ENCODE measurements around the gene TECPR2.

Gene TECPR2

GRCh38 chr14:102434647-102435175, 72.0 kb downstream of the TECPR2 start:
- no peak for DNase-seq

DNA sequence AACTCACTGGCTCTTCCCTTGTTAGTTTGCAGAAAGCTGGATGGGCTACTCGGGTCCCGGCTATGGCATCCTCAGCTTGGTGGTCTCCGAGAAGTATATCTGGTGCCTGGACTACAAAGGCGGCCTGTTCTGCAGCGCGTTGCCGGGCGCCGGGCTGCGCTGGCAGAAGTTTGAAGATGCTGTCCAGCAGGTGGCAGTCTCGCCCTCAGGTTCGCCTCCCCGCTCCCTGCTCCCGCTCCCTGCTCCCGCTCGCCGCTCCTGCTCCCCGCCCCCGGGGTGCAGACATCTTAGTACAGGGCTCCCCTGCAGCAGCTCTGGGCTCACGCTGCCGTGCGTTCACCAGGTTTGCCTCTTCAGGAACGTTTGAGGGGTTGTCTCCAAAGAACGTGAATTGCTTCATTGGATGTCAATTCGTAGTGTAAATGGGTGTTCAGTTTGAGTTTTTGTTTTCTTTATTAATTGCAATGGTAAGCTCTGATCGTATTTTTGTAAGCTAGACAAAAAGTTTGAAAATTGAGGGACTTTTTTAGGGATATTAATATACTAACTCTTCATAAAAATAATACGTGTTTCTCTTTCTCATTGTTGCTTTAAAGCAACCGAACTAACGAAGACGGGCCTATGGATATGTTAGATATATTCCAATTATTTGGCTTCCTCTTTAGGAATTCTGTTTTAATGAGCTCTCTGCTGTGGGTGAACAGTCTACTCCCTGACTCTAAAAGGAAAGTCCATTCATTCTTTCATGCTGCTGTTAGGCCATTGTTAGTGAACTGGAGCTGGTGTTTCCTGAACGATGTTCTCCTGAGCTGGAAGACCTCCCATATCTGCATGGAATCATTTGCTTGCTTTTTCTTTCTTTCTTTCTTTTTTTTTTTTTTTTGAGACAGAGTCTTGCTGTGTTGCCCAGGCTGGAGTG, 75.5 kb downstream of the TECPR2 start:
- DNase-seq = no peak

DNA sequence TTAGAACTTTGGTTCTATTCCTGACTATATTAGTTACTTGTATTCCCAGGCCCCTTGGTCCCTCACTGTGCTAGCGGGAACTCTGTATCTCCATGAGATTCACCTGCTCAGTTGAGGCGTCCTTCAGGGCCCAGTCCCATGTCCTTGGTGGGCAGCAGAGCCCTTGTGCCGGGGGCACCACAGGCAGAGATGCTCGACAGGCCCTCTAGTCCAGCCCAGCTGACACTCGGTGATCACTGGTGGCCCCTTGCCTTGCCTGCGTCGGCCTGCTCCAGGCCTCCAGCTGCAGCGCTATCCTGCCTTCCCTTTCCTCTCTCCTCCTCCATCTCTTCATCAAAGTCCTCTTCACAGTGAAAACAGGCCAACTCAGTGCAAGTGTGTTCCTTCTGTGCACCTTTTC, 76.8 kb downstream of the TECPR2 start:
- no peak for DNase-seq

DNA sequence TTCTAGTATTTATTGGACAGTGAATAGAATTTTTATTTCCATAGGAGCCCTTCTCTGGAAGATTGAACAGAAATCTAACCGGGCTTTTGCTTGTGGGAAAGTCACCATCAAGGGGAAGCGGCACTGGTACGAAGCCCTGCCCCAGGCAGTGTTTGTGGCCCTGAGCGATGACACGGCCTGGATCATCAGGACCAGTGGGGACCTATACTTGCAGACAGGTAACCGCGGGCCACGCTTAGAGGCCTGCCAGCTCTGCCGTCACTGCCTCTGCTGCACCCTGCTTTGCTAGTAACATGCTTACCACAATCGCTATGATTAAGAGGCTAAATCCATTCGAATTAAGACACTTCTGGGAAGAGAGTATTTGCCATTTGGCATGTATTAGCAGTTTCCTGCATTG, 77.7 kb downstream of the TECPR2 start:
- no peak for DNase-seq

DNA sequence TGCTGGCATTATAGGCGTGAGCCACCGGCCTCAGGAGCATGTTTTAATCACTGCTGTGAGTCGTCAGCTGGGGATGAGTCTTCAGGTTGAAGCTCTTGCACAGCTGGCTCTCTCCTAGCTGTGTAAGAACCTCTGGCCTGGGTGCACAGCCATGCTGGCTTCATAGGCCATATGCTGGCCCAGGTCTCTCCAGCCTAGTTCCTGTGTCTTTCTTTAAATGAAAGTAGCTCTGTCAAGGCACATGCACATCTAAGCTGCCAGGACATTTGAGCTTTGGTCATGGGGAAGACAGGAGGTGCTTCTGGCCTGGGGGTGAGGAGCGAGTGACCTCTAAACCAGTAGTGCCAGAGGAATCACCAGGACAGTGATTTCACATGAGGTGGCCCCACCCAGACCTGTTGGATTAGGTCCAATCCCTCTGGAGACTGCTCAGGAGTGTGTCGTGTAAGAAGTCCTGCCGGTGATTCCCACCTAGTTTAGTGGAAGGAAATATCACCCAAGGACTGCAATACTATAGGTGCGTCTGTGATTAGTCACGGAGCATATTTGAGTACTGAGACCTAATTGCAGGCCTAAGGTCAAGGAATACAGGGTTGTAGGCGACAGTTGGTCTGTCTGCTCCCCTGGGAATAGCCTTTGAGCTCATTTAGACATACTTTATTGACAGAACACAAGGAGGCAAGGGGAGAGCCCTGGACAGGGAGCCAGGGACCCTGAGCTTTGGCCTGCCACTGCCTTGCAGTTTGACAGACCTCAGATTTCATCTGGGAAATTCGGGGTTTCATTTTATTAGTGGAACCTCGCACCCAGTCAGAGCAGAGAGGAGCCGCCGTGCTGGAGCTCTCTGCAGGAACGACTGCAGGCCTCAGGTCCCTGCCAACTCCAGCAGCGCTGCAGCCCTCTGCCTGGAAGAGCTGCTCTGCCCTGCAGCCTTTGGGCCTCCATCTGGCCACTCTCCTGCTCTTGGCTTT, 79.8 kb downstream of the TECPR2 start:
- DNase-seq = no peak

- DNase-seq = no peak
Observed at GRCh38 chr14:102445066-102445465, 82.3 kb downstream of the TECPR2 start.

DNA sequence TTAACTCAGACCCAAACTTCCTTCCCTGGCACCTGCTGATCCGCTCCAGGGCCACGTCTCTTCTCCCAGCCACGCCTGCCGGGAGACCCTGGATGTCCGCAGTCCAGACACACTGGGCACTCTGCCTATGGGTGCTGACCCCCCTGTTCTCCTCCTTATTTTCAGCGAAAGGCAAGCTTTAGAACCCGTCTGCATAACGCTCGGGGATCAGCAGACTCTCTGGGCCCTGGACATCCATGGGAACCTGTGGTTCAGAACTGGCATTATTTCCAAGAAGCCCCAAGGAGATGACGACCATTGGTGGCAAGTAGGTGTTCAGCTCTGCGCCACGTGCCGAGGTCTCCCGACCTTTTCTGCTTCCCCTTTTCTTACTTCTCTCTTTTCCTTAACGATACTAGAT, 82.9 kb downstream of the TECPR2 start:
- DNase-seq = no peak

DNA sequence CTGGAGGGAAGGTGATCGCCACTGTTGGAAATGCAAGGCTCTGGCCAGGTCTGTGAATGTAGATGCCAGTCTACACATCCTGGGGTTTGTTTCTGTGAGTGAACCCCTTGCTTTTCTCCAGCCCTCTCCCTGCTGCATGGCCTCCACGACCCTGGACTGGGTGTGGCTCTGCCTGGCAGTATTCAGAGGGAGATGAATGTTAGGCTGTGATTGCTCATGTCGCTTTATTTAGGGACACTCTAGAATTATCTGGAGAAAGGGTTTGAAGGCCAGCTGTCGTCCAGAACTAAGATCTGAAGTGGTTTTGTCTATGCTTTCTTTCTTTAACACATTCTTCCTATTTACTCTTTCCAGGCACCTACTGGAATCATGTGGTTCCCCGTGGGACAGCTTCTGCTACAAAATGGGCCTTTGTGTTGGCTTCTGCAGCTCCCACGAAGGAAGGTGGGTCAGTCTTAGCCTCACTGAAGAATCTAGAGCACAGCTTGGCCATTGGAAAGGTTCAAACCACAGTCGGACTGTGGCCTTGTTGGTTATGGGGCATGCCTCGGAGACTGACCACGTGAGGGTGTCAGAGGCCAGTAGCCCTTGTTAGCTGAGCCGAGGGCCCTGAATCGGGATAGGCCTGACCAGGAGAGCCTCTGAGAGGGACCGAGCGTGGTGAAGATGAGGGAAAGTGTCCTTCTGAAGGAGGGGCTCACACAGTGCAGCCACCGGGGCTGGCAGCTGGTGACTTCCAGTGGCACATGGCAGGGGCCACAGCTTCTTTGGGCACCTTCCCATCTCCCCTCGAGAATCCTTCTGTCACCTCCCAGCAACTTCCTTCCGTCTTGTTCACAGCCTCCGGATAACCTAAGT, 87.7 kb downstream of the TECPR2 start:
- no peak for DNase-seq

GRCh38 chr14:102451064-102451352, 88.3 kb downstream of the TECPR2 start:
- no peak for DNase-seq

DNA sequence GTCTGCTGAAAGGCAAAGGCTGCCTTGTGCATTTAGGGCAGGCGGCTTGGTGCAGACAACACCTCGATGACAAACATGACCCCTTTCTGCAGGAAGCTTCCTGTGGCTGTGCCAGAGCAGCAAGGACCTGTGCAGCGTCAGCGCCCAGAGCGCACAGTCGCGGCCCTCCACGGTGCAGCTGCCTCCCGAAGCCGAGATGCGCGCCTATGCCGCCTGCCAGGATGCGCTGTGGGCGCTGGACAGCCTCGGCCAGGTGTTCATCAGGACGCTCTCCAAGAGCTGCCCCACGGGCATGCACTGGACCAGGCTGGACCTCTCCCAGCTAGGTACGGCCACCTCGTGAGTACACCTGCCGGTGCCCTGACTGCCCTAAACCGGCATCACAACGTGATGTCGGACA, 89.6 kb downstream of the TECPR2 start:
- DNase-seq = no peak

GRCh38 chr14:102454711-102455110, 92.0 kb downstream of the TECPR2 start:
- no peak for DNase-seq

DNA sequence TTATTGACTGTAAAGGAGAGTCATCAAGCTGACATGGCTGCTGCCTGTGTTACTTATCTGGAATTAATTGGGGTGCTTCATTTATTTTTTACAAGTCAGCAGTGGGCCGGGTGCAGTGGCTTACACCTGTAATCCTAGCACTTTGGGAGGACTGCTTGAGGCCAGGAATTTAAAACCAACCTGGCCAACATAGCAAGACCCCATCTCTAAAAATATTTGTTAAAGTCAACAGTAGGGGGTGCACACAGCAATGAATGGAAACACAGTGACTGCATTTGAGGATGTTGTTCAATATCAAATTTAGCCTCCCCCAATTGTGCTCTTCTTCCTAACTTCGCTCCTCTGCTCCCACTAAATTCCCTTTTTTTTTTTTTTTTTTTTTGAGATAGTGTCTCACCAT, 94.8 kb downstream of the TECPR2 start:
- DNase-seq = no peak

DNA sequence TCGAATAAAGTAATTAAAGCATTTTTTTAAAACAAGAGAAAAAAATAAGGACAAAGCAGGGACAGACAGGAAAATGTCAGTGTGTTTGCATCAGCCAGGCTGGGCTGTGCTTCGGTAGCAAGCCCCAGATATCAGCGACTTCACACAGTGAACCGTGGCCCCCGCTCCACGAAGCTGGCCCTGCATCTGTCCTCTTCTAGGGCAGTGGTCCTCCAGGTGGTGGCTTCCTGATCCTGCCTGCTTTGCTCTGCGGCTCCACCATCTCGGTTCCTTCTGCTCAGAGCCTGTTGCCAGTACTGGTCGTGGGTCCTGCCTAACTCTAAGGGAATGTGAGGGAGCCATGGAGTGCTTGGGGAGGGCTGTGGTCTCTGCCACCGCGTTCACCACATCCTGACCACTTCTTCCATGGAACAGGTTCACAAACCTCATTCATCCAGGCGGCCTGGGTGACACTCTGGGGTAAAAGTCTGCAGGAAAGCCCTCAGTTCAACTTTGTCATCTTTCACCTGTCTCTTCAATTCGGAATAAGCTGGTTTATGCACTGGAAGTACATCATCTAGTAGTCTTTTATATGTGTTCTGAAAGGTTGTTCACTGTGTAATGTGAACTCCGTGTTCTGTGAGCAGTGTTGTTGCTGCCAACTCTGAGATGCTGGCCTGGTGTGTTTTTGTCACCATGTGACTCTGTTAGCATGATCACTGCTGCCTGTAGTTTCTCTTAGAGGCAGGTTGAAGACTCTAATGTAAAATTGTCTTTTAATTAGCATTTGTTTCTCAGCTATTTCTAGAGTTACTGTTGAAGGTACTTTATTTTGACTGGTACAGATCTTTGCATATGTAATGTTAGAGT, 99.0 kb downstream of the TECPR2 start:
- no peak for DNase-seq

DNA sequence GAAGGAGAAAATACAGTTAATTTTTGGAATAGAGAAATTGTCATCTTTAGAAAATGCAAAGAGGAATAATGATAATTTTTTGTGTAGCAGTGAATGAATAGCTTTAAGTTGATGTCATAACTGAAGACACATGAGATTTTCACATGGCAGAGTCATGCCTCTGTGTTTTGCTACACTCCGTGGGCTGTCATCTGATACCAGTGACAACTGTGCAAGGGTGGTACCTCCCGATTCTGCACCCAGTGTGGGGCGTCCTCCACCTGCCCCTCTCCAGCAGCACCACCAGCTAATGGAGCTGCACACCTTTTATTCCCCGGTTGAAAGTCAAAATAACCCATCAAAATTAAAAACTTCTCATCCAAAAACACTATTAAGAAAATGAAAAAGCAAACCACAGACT, 99.7 kb downstream of the TECPR2 start:
- no peak for DNase-seq

DNA sequence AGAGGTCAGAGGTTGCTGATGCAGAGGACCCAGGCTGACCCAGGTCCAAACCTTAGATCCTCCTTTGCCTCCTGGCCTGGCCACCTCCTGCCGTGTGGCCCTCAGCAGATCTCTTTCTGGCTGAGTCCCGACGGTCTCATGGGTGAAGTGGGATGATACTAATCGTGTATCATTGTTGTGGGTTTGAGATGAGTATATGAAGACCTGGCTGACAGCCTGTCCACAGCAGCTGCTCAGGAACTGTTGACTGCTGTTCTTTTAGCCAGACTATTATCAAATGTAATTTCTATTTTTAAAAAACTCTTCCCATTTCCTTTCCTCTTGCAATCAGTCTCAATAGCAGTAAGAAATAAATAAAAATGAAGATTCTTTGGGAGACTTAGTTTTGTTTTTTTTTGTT, 101.3 kb downstream of the TECPR2 start:
- DNase-seq = no peak

- DNase-seq = no peak
Observed at GRCh38 chr14:102464846-102465341, 102.2 kb downstream of the TECPR2 start.

DNA sequence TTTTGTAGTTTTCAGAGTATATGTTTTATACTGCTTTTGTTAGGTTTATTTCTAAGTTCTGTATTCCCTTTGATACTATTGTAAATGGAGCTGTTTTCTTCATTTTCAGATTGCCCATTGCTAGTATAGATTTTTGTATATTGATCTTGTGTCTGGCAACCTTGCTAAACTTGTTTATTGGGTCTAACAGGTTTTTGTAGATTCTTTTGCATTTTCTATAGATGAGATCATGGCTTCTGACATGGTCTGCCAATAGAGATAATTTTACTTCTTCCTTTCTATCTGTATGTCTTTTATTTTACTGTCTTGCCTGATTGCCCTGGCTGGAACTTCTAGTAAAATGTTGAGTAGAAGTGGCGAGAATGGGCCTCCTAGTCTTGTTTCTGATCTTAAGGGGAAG, 106.5 kb downstream of the TECPR2 start:
- no peak for DNase-seq

GRCh38 chr14:102471921-102472790, 109.4 kb downstream of the TECPR2 start:
- DNase-seq = no peak

GRCh38 chr14:102472791-102473150, 110.0 kb downstream of the TECPR2 start:
- no peak for DNase-seq

DNA sequence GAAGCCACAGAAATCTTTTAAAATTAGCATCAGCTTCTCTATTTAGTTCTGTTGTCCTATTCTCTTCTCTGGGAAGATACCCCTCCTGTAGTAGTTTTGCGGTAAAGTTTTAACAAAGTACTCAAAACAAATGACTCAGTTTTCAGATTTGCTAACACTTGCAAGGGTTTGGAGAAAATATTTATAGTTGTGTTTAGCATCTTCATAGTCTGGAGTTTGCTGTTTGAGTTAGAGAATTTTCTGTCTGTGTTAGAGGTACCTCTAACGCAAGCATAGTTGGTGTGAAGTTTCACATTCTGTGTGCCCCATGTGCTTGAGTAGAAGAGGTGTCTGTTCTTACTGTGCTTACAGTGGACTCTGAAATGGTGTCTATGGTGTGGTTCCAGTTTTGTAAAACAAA, 110.8 kb downstream of the TECPR2 start:
- no peak for DNase-seq

DNA sequence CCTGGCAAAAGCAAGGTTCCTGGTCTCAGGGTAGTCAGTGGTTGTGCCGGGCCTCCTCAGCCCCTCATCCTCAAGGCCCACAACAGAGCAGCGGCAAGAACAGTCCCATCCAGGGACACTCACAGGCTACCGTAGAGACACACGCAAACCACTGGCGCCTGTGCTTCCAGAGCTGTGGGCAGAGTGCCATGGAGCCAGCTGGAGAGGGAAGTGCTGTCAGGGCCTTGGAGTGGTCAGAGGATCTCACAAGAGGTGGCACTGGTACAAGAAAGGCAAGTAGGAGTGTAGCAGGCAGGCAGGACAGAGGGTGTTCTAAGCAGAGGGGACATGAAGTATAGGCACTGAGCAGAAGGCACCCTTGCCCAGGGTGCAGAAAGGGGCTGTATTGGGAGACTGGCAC, 112.2 kb downstream of the TECPR2 start:
- no peak for DNase-seq

Measured in NCI-H1417 treated with DMSO at 0.1 percent for 48 hours (cell line).